C4-2B (cell line): ENCODE results near the gene SSRP1.

Source experiments
- CTCF ChIP-seq: fragments of 450-650 bp; conservative IDR thresholded peaks from 2 replicates; pipeline ENCODE4 v1.5.1; 2017; ENCODE audit warnings: mild to moderate bottlenecking
- ZFX ChIP-seq: fragments of 450-650 bp; IDR thresholded peaks from 2 replicates; pipeline ENCODE4 v1.6.1; 2017

GRCh38 chr11:57354699-57355098 is 19.0 kb upstream of the SSRP1 start:
- TF ChIP-seq CTCF (no peak), ZFX (no peak)
